ENCODE results near the gene TMEM255B.
"Not testable (repeated sequence)": the region's sequence is repeated elsewhere in the genome, so short reads cannot be mapped to it uniquely, and the experiment has no call there.

The TMEM255B gene

GRCh38 chr13:113770441-113770840 lies 11.4 kb downstream of the TMEM255B start:
- DNase-seq: no peak

DNA sequence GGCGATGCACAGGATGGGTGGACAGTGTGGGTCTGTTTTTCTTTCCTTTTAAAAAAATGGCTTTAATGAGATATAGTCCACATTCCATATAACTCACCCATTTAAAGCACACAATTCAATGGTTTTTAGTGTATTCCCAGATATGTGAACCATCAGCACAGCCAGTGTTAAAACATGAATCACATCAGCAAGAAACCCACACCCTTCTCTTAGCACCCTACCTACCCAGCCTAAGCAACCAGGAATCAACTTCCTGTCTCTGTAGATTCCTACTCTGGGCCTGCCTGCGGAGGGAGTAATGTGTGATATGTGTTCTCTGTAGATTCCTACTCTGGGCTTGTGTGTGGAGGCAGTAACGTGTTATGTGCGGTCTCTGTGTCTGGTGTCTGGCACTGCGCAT lies 11.9 kb downstream of the TMEM255B start:
- no peak for DNase-seq

DNA sequence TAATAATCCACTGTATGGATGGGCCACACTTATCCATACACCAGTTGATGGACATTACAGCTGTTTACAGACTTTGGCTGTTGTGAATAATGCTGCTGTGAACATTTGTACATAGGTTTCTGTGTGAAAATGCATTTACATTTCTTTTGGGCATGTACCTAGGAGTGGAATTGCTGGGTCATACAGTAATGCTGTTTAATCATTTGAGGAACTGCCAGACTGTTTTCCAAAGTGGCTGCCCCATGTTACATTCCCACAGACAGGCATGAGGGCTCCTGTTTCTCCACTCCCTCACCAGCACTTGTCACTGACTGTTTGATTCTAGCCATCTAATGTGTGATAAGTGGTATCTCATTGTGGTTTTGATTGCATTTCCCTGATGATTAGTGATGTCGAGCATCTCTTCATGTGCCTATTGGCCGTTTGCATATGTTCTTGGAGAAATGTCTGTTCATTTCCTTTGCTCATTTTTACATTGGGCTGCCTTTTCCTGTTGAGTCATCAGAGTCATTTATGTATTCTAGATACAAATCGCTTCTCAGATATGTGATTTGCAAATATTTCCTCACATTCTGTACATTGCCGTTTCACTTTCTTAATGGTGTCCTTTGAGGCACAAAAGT lies 12.8 kb downstream of the TMEM255B start:
- no peak for DNase-seq

GRCh38 chr13:113774177-113775107 lies 15.4 kb downstream of the TMEM255B start:
- no peak for DNase-seq

GRCh38 chr13:113775451-113776145 lies 16.6 kb downstream of the TMEM255B start:
- no peak for DNase-seq

DNA sequence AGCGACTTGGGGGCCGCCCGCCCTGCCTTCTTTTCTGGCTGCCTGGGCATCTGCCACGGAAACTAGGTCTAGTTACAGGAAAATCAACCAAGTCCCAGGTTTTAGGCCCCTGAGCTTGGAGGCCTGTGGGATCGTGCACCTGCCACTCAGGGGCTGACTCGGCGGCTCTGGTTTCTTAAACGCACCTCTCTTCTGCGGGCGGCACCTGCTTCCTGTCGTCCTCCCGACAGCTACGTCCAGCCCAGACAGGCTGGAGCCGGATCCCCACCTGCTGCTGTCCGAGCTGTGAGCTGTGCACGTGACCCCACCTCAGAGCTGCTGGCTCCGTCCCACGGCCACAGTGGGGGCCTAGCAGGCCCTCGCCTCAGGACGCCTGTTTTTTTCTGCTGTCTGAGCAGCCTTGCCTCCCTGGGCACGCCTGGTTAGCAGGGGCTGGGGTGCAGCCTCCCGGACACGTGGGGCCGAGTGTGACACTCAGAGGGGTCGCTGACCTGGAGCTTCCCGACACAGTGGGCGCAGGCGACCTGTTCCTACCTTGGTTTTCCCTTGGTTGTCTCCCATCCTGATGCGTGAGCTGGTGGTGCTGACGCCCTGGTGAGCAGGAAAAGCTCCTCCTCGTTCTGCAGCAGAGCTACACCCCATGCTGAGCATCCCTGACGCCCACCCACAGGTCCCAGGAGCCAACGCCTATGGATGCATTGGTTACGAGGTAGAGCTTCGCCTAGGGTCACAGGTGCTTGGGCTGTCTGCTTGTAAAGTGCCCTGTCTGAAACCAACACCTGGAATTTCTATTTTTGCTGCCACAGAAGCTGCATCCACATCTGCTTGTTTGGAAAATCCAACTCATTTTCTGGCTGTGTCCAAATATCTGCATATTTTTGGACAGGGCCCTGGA lies 17.5 kb downstream of the TMEM255B start:
- no peak for DNase-seq

DNA sequence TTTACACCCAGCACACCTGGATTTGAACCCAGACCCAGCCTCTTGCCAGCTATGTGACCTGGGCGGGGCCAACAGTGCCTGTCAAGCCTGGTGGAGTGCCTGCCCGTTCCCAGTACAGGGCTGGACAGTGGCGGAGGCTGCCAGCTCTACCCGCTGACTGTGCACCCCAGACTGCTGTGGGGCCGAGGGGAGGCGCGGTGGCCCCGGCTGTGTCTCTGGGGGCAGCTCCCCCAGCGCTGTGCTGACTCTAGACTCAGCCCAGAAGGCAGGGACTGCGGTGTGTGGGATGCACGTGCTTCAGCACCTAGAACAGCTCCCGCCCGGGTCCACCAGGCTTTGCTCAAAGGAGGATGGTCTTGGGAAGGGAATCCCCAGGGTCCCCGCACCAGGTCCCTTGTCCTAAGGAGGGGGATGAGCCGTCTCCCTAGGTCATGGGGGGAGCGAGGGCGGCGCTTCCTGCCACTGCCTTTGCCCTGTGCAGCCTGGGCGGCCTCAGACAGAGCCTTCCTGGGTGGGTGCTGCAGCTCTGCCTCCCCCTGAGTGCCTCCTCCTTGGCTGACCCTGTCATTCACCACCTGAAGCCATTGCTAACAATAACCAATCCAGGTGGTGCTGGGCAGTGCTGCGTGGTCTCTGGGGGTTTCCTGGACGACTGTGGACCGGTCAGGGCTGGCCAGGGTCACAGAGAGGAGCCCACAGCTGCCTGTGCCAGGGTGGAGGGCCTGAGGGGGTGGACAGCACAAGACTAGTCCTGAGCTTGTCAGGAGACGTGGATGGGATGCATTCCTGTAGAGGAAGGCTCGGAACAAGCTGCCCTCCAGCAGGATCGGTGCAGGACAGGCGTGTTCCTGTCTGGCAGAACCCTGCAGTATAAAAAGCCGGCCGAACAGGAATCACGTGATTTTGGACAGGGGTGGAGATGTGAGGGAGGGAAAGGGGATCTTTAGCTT lies 18.6 kb downstream of the TMEM255B start:
- DNase-seq: no peak

DNA sequence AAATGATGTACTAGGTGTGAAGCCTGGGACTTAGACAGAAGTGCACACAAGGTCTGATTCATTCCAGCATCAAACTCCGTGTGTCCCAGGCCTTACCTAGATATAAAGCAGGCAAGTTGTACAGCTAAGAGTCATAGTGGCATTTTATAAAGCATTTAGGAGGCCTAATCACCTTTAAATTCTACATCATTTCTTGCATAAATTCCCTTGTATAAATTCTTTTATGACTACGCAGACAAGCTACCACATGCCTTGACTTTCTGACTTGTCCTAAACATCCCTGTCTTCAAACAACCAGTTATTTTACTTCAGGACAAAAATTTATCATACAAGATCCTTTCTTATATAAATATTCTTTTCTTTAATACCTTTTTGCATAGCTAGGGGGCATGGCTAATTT lies 22.5 kb downstream of the TMEM255B start:
- no peak for DNase-seq

GRCh38 chr13:113782472-113782871 lies 23.4 kb downstream of the TMEM255B start:
- no peak for DNase-seq

DNA sequence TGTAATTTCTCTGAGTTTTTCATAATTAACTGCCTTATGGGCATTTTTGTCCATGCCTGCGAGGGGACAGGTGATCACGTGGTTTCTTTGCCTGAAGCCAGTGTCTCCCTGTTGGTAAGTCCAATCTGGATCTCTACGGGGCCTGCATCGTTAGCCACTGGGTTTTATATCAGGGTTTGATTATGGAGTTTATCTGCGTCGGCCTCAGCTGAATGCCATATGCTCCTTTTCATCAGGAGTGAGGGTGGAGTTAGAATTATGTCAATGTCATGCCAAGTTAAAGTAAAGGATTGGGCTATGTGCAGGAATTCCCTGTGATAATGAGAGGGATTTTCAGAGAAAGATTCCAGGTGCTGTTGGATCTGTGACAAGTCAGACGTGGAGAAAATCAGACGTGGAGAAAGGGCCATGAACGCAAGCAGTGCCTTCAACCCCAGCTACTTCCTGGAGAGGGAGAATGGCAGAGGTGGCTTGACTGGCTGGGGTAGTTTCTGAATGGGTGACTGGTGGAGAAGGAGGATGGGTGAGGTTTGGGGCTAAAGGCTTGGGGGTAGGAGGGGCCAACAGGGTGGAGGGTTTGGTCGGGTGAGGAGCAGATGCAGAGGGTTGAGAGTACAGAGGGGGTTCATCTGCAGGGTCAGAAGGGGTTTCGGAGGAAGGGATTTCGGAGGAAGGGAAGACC lies 24.3 kb downstream of the TMEM255B start:
- DNase-seq: no peak

GRCh38 chr13:113783966-113784644 lies 25.1 kb downstream of the TMEM255B start:
- DNase-seq: no peak

GRCh38 chr13:113784645-113785024 lies 25.6 kb downstream of the TMEM255B start:
- no peak for DNase-seq

DNA sequence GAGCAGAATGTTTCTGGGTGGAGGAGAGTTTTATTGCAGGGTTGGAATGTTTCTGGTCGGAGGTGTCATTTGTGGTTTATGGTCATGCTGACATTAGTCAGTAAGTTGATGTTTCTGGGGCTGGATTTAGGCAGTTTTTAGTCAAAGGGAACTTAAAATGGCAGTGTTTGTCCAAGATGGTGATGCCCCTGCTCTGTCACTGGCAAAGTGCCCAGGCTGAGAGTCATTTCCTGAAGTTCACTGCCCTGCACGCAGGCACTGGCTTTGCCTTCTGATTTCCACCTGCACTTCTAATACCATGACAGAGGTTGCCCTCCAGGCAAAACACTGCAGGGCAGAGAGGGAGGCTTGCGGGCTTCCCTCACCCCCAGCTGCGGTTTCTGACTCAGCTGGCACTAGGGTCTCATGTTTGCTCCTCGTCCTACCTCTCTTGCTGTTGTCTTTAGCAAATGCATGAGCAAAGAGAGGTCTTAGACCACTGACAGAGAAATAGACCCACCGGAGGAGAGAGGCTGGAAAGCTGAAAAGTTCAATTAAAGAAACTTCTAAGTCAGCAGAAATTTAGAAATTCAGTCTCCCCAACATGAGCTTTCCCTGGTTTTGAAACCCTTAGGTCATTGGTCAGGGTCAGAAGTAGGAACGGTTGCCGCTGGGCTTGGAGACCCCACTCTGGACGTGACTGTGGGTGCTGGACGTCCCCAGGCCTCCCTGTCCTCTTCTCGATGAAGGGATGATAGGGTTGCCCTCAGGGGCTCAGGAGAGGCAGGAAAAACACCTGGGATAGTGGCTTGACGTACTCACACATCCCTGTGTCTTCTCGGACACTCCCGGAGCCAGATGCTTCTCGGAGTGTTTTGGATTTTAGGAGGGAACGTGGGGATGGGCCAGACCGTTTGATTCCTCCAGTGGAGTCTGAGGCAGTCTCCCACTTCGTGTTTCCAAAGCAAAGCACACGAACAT lies 26.3 kb downstream of the TMEM255B start:
- no peak for DNase-seq

DNA sequence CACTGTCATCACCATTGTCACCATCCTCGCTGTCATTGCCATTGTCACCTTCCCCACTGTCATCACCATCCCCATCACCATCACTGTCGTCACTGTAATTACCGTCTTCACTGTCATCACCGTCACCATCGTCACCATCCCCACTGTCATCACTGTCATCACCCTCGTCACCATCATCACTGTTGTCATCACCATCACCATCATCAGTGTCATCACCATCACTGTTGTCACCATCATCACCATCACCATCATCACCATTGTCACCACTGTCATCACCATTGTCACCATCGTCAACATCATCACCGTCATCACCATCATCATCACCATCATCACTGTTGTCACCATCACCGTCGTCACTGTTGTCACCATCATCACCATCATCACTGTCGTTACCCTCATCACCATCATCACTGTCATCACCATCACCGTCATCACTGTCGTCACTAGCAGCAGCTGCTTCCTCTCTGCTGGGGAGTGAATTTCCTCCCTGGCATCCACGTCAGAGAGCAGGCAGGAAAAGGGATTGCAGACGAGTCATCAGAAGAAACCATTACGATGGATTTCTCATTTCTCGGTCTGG lies 27.3 kb downstream of the TMEM255B start:
- DNase-seq: no peak

GRCh38 chr13:113787694-113788093 lies 28.7 kb downstream of the TMEM255B start:
- DNase-seq: no peak

DNA sequence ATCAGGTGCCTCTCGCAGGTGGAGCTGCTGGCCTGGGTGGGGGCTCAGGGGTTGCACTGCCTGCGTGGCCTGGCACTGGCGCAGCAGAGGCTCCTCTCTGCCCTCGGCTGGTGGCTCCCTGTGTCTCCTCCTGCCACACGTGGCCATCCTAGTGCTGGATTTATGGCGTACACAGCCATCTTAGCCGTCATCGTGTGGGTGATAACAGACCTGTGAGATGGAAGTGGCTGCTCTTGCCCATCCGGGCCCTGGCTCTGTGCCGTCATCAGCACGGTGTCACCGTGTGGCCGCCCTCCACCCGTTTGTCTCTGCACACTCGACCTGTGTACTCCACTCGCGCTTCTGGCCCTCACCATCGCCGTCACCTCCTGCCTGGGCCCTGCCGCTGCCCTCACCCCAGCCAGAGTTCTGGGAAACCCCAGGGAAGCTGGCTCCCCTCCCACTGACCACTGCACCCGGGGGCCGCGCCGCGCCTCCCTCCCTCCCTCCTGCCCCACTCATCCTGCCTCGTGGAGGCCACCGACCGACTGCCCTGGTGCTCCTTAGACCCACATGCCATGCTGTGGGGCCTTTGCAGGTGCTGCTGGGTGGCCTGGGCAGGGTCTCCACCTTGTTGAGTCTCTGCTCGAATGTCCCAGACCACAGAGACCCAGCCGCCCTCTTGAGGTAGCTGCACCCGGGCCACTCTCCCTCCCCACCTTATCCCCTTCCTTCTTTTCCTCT lies 29.5 kb downstream of the TMEM255B start:
- DNase-seq: no peak

- DNase-seq: no peak
Observed at GRCh38 chr13:113789167-113789566, 30.1 kb downstream of the TMEM255B start.

DNA sequence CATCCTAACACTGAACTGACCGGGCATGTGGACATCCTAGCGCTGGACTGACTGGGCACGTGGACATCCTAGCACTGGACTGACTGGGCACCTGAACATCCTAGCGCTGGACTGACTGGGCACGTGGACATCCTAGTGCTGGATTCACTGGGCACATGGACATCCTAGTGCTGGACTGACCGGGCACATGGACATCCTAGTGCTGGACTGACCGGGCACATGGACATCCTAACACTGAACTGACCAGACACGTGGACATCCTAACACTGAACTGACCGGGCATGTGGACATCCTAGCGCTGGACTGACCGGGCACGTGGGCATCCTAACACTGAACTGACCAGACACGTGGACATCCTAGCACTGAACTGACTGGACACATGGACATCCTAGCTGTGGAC lies 30.9 kb downstream of the TMEM255B start:
- not testable (repeated sequence) for DNase-seq

Data from CD4-positive, alpha-beta T cell treated with Interleukin-1 beta for 1 hour (primary cell).